Stimulated activated CD4-positive, alpha-beta T cell treated with anti-CD3 and anti-CD28 coated beads, Interleukin-4, amount 100 ng/mL, for 24 hours (primary cell): ENCODE measurements around the gene ARMC6.
"Not testable (repeated sequence)": the region's sequence is repeated elsewhere in the genome, so short reads cannot be mapped to it uniquely, and the experiment has no call there.

Source experiments
- DNase-seq: peaks from one replicate; pipeline ENCODE4 v3.0.0-alpha.2; 2020

The ARMC6 gene

GRCh38 chr19:19077103-19077502 lies 43.7 kb downstream of the ARMC6 start:
- no peak for DNase-seq

DNA sequence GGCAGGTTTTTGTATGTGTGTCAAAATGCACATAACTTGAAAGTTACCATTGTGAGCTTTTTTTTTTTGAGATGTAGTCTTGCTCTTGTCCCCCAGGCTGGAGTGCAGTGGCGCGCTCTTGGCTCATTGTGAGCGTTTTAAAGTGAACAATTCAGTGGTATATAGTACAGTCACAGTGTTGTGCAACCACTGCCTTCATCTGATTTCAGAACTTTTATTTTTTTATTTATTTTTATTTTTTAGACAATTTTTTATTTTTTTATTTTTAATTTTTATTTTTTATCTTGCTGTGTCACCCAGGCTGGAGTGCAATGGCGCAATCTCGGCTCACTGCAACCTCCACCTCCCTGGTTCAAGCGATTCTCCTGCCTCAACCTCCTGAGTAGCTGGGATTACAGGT lies 45.4 kb downstream of the ARMC6 start:
- DNase-seq = no peak

GRCh38 chr19:19079571-19079970 lies 46.2 kb downstream of the ARMC6 start:
- DNase-seq = no peak

DNA sequence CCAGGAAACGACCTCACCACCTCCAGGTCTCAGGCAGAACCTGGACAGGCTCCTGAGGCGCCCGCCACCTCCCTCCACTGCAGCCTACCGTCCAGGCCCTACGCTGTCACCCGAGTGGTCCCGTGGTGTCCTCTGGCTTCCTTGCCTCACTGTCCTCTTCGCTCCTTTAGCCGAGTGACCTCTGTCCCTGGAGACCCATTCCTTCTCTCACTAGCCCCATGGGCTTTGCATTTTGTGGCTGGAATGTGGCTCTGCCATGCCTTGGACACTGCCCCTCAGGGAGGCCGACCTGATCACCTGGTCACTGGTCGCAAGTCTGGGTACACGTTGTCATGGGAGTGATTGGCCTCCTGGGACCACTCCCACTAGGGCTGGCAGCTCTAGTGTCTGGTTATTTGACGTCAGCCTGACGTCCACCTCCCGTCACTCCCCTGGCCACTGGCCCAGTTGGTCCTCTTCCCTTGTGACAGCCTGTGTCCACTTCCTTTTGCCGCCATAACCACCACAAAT lies 48.3 kb downstream of the ARMC6 start:
- DNase-seq = no peak

GRCh38 chr19:19083413-19084178 lies 50.2 kb downstream of the ARMC6 start:
- no peak for DNase-seq

DNA sequence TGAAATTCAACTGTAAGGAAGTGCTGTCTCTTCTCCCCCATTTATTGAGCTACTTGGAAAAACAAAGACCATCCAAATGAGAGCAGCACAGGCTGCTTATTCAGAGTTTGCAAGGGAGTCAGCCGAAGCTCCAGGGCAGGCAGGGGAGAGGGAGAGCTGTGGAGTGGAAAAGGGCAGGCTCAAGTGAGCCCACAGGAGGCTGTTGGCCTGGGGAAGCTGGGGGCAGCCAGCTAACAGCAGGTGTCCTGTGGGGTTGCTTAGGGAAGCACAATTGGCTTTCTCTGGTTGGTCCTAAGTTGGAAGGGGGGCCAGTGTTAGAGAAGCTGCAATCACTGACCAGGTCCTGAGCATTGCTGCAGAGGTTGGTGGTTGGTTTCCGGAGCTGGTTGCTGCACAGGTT lies 54.3 kb downstream of the ARMC6 start:
- DNase-seq = no peak

DNA sequence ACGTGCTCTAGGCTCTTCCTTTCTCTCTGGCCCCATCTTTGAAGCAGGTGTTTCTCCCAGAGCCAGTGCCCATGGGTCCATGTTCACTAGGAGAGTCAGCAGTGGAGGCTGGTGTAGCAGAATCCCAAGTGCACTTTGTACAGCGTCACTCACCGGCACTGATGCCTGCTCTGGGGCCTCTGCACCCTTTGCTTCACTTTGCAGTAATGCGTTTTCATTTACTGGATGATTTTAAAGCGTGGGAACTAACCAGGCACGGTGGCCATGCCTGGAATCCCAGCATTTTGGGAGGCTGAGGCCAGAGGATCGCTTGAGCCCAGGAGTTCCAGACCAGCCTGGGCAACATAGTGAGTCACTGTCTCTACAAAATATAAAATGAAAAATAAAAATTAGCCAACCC lies 61.1 kb downstream of the ARMC6 start:
- no peak for DNase-seq

DNA sequence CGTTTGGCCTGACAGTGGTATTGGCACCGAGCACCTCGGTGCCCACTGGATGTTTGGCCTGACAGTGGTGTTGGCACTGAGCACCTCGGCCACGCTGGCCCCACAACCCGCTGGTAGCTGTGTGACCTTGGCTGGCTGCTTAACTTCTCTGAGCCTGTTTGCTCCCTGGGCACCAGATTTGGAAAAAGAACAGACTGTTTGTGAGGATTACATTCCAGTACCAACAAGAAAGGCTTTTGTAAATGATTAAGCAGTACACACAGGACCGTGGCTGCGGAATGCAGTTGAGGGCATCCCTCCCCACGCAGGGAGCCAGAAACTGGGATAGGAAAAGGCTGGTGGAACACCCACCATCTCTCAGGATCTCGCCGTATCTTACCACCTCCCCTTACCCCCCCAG lies 62.3 kb downstream of the ARMC6 start:
- no peak for DNase-seq

DNA sequence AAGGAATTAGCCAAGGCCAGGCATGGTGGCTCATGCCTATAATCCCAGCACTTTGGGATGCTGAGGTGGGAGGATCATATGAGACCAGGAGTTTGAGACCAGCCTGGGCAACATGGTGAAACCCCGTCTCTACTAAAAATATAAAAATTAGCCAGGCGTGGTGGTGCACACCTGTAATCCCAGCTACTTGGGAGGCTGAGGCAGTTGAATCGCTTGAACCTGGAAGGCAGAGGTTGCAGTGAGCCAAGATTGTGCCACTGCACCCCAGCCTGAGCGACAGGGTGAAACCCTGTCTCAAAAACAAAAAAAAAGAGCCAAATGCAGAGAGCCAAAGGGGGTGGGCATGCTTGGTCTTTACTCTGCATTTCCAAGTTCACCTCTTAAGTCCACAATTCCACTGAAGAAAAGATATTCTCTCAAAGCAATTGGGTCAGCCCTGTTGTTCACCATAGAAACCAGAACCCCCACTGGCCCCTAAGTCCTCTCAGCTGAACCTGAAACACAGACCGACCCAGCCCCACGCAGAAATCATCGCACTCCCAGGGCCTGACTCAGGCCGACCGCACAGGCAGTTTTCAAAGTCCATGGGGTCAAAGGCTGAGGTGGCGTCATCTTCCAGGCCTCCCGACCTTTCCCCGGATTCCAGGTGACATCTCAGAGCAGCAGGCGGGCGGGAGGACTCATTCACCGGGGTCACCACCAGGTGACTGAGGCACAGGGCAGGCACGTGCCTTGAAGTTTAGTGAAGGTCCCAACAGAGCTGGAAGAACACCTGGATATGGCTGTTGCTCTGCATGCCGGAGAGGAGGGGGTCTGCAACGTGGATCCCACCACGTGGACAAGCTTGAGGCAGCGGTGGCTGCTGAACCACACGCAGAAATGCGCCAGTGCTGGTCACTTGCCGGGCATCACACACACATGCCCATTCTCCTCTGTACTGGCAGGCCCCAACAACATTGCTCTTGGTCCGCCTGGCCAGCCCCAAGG lies 63.5 kb downstream of the ARMC6 start:
- DNase-seq = no peak

DNA sequence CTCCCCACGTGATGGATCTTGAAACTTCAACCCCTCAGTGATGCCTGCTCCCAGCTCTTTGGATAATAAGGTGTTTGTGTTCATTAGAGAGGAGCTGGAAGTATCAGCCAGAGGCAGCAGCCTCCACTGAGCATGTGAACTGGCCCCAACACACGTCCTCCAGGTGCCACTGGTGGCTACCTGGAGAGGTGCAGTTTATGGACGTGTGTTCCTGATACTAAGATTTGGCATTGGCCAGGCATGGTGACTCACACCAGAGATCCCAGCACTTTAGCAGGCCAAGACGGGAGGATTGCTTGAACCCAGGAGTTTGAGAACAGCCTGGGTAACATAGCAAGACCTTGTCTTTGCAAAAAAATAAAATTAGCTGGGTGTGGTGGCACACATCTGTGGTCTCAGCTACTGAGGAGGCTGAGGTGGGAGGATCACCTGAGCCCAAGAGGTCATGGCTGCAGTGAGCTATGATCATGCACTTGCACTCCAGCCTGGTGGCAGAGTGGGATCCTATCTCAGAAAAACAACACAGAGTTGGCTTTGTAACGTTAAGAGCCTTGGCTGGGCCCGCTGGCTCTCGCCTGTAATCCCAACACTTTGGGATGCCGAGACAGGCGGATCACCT lies 64.8 kb downstream of the ARMC6 start:
- no peak for DNase-seq

DNA sequence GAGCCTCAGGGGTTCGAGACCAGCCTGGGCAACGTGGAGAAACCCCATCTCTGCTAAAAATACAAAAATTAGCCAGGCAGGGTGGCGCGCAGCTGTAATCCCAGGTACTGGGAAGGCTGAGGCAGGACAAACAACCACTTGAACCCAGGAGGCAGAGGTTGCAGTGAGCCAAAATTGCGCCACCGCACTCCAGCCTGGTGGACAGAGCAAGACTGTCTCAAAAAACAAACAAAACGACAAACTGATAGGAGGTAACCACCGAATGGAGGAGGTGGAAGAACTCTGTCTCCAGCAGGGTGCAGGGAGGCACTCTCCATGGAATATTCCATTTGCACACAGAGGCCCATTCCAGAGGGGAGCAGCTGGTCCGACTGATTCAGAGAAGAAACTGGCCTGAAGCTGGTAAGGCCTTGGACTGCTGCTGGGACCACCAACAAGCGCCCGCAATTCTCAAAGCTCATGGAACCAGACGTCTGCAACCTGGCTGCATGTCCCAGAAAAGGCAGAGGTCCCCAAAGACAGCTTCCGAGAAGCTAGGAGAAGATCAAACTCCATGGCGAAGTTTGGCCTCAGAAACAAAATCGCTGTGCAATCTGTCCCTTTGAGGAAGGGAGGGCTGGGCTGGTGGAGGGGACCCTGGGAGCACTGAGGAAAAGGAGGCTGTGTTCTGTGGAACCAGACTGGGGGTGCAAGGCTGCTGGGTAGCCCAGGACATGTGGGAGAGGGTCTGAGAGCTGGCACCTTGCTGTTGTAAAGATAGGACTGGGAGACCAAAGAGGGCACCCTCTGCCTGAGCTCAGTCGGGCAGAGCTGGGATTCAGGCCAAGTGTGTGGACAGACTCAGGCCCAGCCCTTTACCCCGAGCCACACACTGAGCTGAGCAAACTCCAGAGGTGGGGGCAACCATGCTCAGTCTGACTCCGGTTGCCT lies 65.6 kb downstream of the ARMC6 start:
- no peak for DNase-seq

- DNase-seq = no peak
These were observed 68.1 kb downstream of the ARMC6 start for GRCh38 chr19:19101540-19101939.

DNA sequence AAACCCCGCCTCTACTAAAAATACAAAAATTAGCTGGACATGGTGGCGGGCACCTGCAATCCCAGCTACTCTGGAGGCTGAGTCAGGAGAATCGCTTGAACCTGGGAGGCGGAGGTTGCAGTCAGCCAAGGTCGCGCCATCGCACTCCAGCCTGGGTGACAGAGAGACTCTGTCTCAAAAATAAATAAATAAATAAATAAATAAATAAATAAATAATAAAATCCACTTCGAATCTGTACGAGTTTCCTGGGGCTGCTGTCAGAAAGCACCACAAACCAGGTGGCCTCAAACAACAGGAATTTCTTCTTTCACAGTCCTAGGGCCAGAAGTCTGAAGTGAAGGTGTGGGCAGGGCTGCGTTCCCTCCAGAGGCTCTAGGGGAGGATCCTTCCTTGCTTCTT lies 69.2 kb downstream of the ARMC6 start:
- not testable (repeated sequence) for DNase-seq

DNA sequence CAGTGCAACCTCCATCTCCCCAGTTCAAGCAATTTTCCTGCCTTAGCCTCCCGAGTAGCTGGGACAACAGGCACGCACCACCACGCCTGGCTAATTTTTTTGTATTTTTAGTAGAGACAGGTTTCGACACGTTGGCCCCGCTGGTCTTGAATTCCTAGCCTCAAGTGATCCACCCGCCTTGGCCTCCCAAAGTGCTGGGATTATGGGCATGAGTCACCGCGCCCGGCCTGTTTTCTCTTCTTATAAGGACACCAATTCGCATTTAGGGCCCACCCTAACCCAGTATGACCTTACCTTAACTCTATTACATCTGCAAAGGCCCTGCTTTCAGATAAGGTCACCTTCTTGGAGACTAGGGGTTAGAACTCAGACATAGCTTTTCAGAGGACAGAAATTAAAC lies 69.8 kb downstream of the ARMC6 start:
- no peak for DNase-seq

DNA sequence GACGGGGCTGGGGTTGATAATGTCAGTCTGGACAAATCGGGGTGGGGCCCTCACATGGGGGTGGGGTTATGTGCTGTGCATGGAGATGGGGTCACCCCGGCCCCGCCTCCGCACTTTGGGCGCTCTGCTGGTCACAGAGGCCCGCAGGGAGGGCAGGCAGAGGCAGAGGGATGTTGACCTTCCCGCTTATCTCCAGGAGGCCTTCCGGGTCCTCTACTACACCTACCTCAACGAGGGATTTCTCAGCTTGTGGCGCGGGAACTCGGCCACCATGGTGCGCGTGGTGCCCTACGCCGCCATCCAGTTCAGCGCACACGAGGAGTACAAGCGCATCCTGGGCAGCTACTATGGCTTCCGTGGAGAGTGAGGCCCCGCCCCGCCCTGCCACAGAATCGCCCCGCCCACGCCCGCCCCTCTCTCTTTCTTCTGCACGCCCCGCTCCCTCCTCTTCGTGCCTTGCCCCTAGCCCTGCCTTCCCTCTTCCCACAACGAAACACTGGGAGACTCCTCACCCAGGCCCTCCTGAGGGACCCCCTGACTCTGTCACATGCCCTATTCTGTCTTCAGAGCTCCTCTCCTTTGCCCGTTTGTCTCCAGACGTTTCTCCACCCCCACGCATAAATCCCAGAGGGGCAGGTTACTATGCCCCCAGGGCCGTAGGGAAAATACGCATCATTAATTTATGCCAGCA lies 72.1 kb downstream of the ARMC6 start:
- DNase-seq = no peak

DNA sequence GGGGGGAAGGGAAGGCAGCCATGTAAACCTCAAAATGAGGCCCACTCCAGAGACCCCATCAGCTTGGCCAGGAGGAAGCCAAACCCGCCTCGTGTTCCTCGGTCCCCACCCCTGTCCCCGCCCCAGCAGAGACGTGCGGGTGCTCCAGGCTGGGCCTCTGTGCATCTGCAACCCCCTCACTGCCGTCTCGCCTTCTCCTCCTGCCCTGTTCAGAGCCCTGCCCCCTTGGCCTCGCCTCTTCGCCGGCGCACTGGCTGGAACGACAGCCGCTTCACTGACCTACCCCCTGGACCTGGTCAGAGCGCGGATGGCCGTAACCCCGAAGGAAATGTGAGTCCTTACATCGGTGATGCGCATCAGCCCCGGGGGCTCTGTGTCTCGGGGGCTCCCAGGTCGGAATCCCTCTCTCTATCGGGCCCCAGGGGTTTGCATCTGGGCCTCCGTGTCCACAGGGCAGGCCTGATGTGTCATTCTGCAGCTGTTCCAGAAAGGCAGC lies 72.7 kb downstream of the ARMC6 start:
- no peak for DNase-seq

DNA sequence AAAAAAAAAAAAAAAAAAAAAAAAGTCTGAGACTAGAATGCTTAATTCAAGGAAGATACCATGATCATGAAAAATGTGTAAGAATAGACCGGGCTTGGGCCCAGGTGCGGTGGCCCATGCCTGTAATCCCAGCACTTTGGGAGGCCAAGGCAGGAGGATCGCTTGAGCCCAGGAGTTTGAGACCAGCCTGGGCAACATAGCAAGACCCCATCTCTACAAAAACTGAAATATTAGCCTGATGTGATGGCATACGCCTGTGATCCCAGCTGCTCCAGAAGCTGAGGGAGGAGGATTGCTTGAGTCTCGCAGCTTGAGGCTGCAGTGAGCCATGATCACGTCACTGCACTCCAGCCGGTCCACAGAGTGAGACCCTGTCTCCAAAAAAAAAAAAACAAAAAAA lies 73.5 kb downstream of the ARMC6 start:
- not testable (repeated sequence) for DNase-seq

GRCh38 chr19:19107654-19108053 lies 74.3 kb downstream of the ARMC6 start:
- DNase-seq = no peak
